Retinal pigment epithelial cell (primary cell): Measurements from ENCODE around the gene ZNF431.

Source experiments
- DNase-seq: peaks from one replicate; pipeline ENCODE4 v3.0.0-alpha.2; 2010; ENCODE audit warnings: low read depth
- H3K4me3 ChIP-seq: 2 replicates; pipeline ENCODE4 v1.5.1; 2011; ENCODE audit warnings: mild to moderate bottlenecking, low read length, control low read depth, moderate library complexity
- TF ChIP-seq, protein P1 (sequence below): conservative IDR thresholded peaks from 2 replicates; pipeline ENCODE4 v1.5.1; 2011; ENCODE audit warnings: low read depth, low read length, control low read depth, inconsistent platforms

ZNF431 gene

GRCh38 chr19:21141787-21142464, at the start of gene ZNF431:
ZNF431 (plus strand) TSS chr19:21142040; CDS start chr19:21142184, 144 bp downstream.
- TF ChIP-seq, protein P1, sequence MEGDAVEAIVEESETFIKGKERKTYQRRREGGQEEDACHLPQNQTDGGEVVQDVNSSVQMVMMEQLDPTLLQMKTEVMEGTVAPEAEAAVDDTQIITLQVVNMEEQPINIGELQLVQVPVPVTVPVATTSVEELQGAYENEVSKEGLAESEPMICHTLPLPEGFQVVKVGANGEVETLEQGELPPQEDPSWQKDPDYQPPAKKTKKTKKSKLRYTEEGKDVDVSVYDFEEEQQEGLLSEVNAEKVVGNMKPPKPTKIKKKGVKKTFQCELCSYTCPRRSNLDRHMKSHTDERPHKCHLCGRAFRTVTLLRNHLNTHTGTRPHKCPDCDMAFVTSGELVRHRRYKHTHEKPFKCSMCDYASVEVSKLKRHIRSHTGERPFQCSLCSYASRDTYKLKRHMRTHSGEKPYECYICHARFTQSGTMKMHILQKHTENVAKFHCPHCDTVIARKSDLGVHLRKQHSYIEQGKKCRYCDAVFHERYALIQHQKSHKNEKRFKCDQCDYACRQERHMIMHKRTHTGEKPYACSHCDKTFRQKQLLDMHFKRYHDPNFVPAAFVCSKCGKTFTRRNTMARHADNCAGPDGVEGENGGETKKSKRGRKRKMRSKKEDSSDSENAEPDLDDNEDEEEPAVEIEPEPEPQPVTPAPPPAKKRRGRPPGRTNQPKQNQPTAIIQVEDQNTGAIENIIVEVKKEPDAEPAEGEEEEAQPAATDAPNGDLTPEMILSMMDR, result no peak
- H3K4me3 ChIP-seq, result peak within 1 kb of the TSS; percentile 93
- peak; percentile 84 for DNase-seq

DNA sequence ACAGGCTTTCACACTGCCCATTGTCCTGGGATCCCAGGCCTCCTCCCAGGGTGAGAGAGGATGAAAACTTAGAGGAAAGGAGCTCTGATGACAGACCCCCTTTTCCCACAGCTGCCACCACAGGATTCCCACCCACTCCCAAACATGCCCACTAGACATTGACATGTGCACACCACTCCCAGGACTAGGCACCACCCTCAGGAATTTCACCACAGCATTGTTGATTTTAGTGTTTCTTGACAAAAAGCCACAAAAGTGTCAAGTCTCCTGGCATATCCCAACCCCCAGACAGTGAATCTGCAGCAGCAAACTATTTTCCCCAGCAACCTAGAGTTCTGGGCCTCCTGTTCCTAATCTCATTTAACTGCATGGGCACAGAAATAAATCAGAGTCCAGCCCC, 49.7 kb upstream of the ZNF431 start:
- TF ChIP-seq, protein P1, result no peak
- DNase-seq, result no peak
- H3K4me3 ChIP-seq, result no peak overlapping the region

DNA sequence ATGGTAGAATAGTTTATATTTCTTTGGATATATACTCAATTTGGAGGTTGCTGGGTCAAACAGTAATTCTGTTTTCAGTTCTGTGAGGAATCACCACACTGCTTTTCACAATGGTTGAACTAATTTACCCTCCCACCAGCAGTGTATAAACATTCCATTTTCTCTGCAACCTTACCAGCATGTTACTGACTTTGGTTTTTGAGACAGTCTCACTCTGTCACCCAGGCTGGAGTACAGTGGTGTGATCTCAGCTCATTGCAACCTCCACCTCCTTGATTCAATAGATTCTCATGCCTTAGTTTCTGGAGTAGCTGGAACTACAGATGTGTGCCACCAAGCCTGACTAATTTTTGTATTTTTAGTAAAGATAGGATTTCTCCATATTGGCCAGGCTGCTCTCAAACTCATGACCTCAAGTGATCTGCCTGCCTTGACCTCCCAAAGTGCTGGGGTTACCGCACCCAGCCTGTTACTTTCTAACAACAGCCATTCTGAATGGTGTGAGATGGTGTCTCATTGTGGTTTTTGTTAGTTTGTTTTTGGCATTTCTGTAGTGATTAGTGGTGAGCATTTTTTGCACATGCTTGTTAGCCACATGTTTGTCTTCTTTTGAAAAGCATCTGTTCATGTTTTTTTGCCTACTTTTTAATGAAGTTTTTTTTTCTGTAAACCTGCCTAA, 47.4 kb upstream of the ZNF431 start:
- DNase-seq, result no peak
- TF ChIP-seq, protein P1, result no peak
- H3K4me3 ChIP-seq, result no peak overlapping the region

GRCh38 chr19:21098291-21098690, 43.5 kb upstream of the ZNF431 start:
- TF ChIP-seq, protein P1, result no peak
- no peak overlapping the region for H3K4me3 ChIP-seq
- no peak for DNase-seq

DNA sequence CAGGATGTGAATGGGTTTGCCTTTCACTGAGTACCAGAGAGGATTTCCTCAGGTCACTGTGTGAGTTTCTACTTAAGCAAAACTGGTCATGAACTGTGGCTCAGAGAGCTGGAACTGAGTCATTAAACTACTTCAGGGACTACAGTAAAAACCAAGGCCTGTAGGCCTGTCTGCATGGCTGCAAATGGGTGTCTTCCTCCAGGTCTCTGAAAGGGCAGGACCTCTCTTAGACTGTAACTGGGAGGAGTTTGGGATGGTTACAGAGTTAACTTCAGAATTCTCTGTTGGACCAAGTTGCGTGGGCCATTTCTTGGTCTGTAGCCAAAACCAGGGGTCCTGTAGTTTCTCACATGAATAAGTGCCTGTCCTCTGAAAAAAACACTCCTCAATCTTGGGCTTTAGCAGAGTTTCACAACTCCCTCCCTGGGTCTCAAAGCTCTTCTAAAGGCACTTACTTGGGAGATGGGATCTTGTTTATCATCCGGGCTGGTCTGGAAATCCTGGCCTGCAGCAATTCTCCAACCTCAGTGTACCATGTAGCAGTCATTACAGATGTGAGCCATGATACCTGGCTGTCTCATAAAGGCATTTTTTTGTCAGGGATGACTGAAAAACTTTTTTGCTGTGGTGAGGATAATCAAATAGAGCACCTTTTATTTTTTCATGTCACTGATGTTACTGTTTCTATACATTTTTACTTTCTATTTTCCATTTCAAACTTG, 40.2 kb upstream of the ZNF431 start:
- TF ChIP-seq, protein P1, result no peak
- H3K4me3 ChIP-seq, result no peak overlapping the region
- no peak for DNase-seq

- H3K4me3 ChIP-seq, result no peak overlapping the region
- TF ChIP-seq, protein P1, result no peak
- DNase-seq, result peak; percentile 16
These were observed 32.7 kb upstream of the ZNF431 start for GRCh38 chr19:21109116-21109515.

GRCh38 chr19:21110183-21110582, 31.7 kb upstream of the ZNF431 start:
- H3K4me3 ChIP-seq, result no peak overlapping the region
- DNase-seq, result no peak
- TF ChIP-seq, protein P1, result no peak
